Stimulated activated CD4-positive, alpha-beta T cell treated with anti-CD3 and anti-CD28 coated beads, Interleukin-15, amount 100 ng/mL, for 24 hours (primary cell): Measurements from ENCODE around the gene ARHGEF25.
A peak's percentile ranks its signal among the peaks of the same experiment; 100 is the strongest.
"Not testable (repeated sequence)": the region's sequence is repeated elsewhere in the genome, so short reads cannot be mapped to it uniquely, and the experiment has no call there.

Experiments used
- DNase-seq: peaks from one replicate; pipeline ENCODE4 v3.0.0-alpha.2; 2020

ARHGEF25 gene

DNA sequence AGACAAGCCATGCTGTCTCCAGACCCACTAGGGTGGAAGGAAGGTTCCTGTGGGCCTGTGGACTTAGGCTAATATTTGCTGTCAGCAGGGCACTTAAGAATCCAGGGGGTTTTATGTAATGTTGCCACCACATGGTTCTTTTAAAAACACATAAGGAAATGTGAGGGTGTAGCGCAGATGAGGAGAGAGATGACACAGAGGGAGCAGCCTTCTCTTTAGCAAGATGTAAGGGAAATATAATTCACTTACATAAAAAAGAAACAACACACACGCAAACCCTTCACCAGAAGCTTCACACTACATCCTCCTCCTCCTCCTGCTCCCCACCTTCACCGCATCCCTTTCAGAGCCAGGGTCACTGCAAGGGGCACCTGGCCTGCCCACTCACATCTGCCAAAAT lies 25.1 kb upstream of the ARHGEF25 start:
- DNase-seq = no peak

DNA sequence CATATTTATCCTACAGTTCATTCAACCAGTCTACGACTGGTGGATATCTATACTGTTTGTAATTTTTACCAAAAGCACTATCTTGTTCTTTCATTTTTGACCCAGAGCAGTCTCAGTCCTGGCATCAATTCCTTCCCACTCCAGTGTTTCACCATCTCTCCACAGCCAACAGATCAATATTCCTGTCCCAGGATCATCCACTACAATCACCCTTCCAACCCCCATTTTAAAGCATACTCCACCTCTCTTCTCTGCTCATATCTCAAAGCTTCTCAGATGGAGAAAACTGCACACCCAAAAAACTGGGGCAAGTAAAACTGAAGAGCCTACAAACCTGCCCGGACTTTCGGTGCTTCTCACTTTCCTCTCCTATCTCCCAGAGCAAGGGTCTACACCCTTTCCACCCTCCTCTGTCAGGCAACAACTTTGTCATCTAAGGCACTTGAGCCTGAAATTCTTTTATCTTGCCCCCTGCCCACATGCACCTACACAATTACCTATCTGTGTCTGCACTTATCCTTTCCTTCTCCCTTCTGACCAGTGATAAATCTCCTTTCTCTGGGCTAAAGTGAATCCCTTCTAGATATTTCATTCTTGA lies 24.3 kb upstream of the ARHGEF25 start:
- DNase-seq = no peak

- DNase-seq = not testable (repeated sequence)
Observed at GRCh38 chr12:57588951-57589610, 22.2 kb upstream of the ARHGEF25 start.

GRCh38 chr12:57590479-57590863 lies 20.8 kb upstream of the ARHGEF25 start:
- no peak for DNase-seq

DNA sequence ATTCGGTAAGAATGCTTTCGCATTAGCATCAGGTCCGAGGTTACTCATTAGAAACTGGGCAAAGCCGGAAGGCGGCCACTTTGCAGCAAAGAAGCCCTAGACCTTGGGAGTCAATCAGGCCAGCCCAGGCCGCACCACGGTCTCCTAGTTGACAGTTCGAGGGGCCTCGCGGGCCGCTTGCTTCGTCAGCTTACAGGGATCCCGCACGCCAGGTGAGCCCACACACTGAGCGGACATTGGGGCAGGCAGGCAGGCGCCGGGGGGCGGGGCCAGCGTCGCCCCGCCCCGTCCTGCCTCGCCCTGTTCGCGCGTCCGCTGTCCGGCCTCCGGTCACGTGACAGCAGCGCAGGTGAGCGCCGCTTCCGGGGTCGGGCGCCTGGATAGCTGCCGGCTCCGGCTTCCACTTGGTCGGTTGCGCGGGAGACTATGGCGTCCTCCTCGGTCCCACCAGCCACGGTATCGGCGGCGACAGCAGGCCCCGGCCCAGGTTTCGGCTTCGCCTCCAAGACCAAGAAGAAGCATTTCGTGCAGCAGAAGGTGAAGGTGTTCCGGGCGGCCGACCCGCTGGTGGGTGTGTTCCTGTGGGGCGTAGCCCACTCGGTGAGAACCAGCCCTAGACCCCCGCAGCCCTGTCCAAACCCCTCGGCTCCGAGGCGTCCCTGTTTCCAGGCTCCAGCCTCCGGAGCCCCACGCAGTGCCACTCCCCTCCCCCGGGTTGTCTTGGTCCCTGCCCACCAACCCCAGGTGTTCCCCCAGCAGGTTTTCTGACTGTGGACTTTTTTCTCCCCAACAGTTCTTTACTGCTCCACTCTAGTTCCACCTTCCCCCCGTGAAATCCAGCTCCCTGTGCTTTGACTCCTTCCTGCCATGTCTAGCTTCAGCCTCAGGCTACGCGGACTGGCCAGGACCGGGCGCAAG lies 20.1 kb upstream of the ARHGEF25 start, which contains the start of gene PIP4K2C:
Gene PIP4K2C, plus strand, starts transcription at position 329 of the 918 bp plus-strand sequence. Its CDS starts 98 bp downstream, at position 427.
- peak; percentile 88 for DNase-seq

DNA sequence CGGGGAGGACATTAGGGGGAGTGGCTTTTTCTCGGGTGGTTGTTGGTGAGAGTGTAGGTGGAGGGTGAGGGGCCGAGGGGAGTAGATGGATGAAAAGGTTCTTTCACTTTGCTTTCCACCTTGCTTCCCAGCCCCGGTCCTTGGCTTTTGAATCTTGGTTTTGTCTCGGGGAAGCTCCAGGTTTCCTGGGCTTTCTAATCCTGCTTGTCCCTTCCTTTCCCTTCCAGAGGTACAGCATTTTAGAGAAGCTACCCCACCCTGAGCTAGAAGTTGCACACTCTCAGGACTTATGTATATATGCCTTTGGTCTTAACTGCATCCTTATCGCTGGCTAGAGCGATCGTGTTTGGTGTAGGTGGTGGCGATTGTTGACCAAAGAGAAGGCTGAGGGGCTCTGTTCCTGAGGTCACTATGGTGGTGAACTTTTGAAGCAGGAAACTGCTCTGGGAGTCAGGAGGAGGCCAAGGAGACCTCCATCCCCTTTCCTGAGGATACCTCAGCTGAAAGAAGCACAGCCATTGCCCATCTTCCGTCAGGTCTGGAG lies 19.4 kb upstream of the ARHGEF25 start:
- no peak for DNase-seq

DNA sequence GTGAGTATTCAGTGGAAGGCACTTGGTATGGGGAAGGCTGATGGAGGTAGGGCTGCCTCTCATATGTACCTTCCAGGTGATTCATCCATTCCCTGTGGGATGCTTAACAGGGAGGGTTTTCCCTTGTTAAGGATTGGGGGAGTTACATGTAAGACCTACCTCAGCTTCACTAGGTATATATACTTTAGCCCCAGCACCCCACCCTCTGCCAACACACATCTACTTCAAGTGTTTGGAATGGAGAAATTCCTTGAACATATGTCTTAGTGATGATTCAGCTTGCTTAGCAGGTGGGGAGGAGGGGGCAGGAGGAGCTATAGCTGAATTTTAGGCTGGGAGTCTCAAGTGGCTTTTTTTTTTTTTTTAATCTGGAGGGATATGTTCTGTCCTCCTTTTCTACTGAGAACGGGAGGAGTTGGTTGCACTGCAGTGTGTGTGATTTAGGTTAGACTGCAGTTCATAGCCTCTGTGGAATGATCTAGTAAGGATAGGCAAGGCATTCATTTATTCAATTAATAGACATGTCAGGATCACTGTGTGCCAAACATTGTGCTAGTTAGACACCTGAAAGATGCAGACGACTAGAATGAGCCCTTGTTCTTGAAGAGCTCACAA lies 18.6 kb upstream of the ARHGEF25 start:
- DNase-seq = no peak

GRCh38 chr12:57593187-57593586 lies 18.0 kb upstream of the ARHGEF25 start:
- no peak for DNase-seq

DNA sequence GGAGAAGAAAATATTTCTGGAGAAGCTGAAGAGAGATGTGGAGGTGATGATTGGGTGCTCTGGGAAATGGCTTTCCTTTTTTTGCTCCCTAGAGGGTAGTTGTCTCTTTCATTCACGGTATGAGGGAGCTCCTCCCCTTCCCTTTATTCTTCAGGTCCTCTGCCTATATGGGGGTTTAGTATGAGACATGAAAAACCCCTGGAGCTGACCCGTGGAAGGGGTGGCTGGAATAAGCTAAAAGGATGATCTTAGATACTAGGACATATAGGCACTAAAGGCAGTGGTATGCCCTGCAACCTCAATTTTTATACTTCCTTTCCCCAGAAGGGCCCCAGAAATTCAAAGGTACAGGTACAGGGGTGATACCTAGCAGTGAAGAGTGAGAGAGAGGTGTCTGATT lies 10.8 kb upstream of the ARHGEF25 start:
- DNase-seq = no peak

- DNase-seq = no peak
Observed at GRCh38 chr12:57602544-57602943, 8.7 kb upstream of the ARHGEF25 start.

- DNase-seq = no peak
Observed at GRCh38 chr12:57603324-57603723, 7.9 kb upstream of the ARHGEF25 start.

DNA sequence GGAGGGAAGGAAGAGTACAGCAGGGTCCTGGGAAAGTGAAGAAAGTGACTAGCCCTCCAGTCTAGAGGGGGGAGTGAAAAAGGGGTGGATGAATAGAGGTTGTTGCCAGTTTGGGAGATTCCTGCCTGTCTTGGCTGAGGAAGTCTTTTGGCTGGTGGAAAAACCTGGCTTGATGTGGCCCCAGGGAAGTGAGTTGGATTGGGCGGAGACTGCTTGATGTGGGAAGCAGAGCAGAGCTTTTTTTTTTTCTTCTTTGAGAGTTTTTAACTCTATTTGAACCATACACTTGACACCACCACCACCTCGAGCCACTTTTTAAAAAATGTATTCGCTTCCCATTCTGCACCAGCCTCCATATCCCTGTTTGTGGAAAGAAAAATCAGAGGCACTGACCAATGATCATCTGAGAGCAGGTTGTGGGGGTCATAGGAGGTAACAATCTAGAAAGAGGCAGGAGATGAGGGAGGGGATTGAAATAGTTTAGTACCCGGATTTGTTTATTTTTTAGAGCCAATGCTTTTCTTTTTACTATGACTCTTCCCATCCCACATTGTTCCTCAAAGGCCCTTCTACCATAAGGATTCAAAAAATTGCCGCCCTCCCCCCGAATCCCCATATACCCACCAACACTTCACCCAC lies 7.3 kb upstream of the ARHGEF25 start:
- no peak for DNase-seq

DNA sequence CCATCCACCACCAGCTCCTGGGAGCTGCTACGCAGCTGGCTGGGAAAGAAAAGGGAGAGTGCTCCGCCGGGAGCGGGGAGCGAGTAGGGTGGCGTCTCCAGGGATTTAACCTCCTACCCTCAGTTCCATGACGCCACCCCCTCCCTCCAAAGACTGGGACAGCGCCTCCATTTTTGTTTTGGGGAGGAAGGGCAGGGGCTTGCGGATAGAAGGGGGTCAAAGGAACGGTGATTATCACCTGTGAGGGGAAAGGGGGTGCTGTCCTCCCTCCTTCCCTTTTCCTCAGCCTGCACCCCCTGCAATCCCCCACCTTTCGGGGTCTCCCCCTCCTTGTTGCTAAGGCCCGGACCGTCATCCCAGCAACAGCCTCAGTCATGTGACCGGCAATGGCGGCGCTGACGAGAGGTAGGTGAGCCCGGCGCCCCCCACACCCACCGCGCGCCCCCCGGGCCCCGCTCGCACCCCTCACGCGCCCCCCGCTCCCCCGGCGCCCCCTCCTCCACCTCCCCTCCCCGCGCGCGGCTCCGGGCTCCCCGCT lies 6.7 kb upstream of the ARHGEF25 start, which contains the start of gene DTX3:
Gene DTX3, plus strand, starts transcription at position 371 of the 538 bp plus-strand sequence. CDS start 1,694 bp downstream, outside the sequence.
- DNase-seq = peak; percentile 52

DNA sequence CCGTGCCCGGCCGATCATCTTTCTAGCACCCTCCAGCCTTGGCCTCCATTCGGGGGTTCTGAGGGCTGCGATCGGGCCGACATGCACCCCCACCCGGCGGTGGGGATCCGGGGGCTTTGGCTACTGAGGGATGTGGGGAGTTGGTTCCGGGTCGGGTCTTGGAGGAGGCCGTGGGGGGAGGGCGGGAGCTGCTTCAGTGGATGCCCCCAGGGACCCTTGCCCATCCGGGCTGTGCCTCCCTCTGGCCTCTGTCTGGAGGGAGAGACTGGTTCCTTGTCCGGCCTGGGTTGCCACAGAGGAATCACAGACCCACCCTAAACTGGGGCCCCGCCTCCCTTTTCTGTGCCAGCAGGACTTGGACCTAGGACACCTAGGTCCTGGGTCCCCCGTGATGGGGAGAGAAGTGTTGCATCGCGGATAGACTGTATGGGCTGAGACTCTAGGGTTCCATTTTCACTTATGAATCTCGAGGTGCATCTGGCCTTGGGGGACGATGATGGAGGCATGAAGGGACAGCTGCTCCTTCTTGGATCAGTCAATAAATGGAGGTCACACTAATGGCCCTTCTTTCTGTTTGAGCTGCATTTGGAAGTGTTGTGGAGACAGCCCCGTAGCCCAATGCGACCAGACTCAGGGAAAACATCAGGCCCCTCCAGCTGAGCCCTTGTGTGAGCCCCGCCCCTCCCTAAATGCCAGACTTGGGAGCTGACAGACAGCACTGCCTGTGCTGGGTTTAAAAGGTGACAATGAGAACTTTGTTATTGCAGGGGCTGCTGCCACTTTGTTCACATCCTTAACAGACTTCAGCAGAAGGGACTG lies 6.0 kb upstream of the ARHGEF25 start:
- DNase-seq = peak; percentile 20

- DNase-seq = no peak
Observed at GRCh38 chr12:57605811-57606311, 5.4 kb upstream of the ARHGEF25 start.

DNA sequence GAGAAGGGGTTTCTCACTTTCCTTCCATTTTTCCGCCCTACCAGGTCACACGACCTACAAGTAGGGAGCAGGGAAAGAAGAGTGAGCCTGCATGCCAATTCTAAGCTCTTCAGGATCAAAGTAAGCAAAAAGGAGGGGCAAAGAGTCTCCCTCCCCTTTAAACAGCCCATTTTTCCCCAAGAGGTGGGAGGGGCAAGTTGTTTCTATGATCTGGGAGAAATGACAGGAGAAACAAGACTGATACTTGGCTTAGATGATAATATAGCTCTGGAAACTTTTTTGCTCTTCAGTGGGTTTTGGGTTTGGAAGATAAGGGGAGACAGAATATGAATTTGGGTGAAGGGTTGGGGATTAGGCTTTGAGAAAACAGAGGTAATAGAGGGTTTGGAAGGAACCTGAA lies 4.8 kb upstream of the ARHGEF25 start:
- DNase-seq = no peak

GRCh38 chr12:57606821-57607220 lies 4.4 kb upstream of the ARHGEF25 start:
- DNase-seq = no peak

GRCh38 chr12:57607958-57608663 lies 3.1 kb upstream of the ARHGEF25 start:
- DNase-seq = no peak

DNA sequence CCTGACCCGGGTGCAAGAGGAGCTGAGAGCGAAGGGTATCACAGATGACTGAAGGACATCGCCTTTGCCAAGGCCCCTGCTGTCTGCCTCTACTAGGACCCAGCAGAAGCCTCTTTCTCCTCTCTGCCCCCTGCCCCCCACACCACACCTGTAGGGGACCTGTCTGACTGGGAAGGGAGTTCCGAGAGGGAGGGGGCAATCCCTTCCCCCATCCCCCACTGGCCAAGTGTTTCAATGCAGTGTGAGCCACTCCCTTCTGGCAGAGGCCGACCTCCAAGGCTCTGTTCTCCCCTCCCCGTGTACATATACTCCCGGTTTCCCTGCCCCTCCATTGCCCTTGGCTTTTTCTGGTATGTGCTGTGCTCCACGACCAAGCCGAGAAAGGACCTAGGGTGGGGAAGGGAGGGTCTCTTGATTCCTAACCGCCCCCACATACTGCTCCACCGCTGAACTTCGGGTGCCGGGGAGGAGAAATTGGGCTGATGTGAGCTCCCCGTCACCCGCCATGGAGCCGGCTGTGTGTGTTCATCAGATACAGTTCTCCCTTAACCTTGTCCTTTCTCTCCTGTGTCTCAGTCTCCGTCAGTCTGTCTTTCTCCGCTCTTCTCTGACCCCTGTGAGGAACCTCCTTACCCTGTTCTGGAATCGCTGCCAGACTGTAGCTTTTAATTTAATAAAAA lies 2.0 kb upstream of the ARHGEF25 start:
- no peak for DNase-seq
